Fibroblast of the aortic adventitia (primary cell): ENCODE results near the gene DLGAP1. TPM values are rescaled to one million over a fixed set of nuclear protein-coding genes. Genes with fewer than 3 reads are reported as not detected.

ENCODE experiments used
- DNase-seq: peaks from one replicate; pipeline ENCODE4 v3.0.0-alpha.2; 2010; ENCODE audit warnings: low read depth
- H3K4me3 ChIP-seq: 2 replicates; pipeline ENCODE4 v1.5.1; 2011; ENCODE audit warnings: low read depth, mild to moderate bottlenecking, control low read depth, low read length, moderate library complexity
- total RNA-seq: library from RNA; depleted of rRNA; stranded (reverse); fragments of >200 nt; gene quantifications from 2 replicates; pipeline ENCODE4 v1.2.3, GENCODE V29; 2012; ENCODE audit warnings: low replicate concordance
- TF ChIP-seq, protein P1 (sequence below): IDR thresholded peaks from 2 replicates; pipeline ENCODE4 v1.5.1; 2011; ENCODE audit warnings: mild to moderate bottlenecking, low read length, control low read depth, inconsistent platforms; ENCODE audit not compliant: insufficient read depth

The DLGAP1 gene
- total RNA-seq, 1 donor = 1.4 TPM

GRCh38 chr18:3454365-3455089, 1000.6 kb downstream of the DLGAP1 start:
- TF ChIP-seq, protein P1, sequence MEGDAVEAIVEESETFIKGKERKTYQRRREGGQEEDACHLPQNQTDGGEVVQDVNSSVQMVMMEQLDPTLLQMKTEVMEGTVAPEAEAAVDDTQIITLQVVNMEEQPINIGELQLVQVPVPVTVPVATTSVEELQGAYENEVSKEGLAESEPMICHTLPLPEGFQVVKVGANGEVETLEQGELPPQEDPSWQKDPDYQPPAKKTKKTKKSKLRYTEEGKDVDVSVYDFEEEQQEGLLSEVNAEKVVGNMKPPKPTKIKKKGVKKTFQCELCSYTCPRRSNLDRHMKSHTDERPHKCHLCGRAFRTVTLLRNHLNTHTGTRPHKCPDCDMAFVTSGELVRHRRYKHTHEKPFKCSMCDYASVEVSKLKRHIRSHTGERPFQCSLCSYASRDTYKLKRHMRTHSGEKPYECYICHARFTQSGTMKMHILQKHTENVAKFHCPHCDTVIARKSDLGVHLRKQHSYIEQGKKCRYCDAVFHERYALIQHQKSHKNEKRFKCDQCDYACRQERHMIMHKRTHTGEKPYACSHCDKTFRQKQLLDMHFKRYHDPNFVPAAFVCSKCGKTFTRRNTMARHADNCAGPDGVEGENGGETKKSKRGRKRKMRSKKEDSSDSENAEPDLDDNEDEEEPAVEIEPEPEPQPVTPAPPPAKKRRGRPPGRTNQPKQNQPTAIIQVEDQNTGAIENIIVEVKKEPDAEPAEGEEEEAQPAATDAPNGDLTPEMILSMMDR = peak; percentile 70
- DNase-seq = peak; percentile 85
- peak overlapping the region; percentile 54 for H3K4me3 ChIP-seq

DNA sequence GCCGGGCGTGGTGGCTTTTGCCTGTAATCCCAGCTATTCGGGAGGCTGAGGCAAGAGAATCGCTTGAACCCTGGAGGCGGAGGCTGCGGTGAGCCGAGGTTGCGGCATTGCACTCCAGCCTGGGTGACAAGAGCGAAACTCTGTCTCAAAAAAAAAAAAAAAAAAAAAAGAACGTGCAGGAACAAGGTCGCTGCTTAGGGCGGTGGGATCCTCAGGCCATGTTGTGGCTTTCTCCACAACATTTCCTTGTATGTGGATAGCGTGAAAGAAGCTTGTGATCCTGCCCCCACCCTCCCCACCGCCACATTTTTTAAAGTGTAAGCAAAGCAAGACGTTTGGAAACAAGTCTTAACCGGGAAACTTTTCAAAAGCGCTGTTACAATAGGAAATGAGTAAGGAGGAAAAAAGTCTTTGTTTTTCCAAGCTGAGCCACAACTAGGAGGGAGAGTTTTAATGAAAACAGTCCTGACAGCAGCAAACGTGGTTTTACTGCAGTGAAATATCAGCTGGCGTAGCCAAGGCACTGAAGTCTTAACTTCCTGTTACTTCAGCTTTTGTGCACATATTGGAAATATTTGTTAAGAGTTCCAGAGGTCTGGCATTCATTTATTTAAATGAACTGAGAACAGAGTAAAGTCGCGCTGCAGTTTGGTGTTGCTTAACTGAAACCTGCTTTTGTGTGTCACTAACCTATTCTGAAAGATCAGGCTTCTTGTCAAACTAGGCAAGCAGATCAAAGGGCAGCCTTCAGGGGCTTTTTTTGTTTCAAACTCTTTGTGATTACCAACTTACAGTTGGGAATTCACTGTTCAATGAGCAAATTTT, 1001.4 kb downstream of the DLGAP1 start:
- DNase-seq = peak; percentile 99
- TF ChIP-seq, protein P1 = no peak

DNA sequence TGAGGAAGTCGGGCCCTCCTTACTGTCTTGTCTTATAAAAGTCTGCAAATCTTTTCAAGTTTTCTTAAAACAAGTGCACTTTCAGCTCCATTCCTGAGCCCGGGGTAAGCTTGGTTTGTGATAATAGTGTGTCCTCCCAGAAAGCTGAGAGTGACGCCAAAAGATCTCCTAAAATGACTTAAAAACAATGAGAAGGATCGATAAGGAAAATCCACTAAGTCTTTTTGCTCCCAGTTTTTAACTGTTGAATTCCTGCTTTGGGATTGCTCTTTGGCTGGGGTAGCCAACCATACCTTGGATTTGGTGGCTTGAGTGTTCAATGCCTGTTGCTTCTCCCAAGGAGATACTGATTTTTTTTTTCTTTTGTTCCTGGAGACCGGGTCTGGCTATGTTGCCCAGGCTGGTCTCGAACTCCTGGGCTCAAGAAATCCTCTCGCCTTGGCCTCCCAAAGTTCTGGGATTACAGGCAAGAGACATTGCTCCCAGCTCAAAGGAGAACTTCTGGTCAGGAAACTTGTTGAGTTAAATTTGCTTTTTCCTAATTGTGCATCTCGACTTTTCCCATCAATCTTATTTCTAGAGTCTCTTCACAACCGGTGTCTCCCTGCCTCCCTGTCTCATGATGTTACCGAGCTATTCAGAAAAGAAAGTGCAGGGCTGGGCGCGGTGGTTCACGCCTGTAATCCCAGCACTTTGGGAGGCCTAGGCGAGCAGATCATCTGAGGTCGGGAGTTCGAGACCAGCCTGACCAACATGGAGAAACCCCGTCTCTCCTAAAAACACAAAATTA, 1002.2 kb downstream of the DLGAP1 start:
- peak; percentile 48 for DNase-seq
- TF ChIP-seq, protein P1 = no peak

More for the DNA sequence above, 1001.4 kb downstream of the DLGAP1 start:
- H3K4me3 ChIP-seq = peak overlapping the region; percentile 68

DNA sequence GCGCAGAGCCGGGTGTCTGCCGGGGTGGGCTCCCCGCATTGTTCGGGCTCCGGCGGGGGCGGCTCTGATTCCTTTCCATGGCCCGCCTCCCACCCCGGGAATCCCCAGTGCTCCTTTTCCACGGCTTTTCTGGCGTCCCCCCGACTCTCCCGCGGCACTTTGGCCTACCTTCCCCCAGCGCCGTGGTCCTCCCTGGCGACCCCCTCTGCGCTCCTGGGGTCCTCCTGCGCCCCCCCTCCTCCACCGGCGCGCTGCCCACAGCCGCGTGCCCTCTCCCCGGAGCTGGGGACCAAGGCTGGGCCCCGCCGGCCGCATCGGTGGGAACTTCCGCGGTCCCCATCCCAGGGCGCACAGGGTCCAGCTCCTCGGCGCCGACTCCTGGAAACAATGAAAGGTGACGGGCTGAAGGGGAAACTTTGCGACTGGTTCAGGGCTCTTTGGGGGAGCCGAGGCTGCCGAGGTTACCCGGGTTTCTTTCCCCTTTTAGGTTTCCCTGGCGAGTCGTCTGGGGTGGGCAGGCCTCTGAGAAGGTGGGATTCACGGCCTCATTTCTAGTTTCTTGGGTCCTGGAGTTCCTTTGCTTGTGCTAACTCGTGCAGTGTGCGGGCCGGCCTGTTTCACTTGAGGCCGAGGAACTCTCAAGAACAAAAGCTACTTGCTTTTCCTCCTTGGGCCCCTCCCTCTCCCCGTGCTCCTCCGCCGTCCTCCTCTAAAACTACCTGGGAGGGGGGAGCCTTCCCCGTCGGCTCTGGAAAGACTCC, 1002.9 kb downstream of the DLGAP1 start:
- TF ChIP-seq, protein P1 = no peak
- H3K4me3 ChIP-seq = peak overlapping the region; percentile 68
- DNase-seq = peak; percentile 82

More for the DNA sequence above, 1002.2 kb downstream of the DLGAP1 start:
- H3K4me3 ChIP-seq = peak overlapping the region; percentile 68

DNA sequence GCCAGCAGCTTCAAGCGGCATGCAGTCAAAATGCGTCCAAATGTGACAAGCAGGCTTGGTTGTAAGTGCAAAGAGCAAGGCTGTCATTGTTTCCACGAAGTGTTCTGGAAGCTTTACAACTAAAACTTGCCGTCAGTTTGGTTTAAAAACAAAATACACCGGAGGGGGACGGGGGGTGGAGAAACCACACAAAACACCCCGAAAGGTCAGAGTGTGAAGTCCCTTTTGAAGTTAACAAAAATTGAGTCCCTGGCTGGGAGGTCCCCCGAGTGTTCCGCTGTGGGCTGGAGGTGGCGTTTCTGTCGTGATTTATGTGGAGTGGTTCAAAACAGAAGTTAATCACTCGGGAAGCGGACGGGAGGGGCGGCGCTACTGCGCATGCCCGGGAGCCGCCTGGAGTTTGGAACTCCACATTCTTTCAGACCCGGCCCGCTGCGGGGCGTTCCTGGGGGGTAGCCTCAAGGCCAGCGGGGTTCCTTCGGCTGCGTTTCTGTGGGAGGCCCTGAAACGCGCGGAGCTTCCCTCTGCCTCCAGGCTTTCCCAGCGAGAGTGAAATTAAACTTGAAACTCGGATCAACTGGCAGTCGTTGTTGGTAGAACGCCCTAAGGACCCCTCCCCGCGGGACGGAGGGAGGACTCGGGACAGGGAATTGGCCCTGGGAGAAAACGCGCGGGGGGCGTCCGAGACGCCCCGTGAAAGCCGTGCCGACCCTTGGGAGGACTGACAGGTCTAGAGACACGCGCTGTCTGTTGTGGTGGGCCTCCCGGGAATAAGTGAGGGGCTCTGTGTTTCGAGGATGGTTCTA, 1003.7 kb downstream of the DLGAP1 start:
- peak; percentile 95 for DNase-seq
- H3K4me3 ChIP-seq = peak overlapping the region; percentile 68
- TF ChIP-seq, protein P1 = no peak
